GM19193 (cell line): ENCODE measurements around the gene ZNF326.

Experiments
- POLR2A ChIP-seq: IDR thresholded peaks from 4 replicates; pipeline ENCODE4 v1.6.1; 2011; ENCODE audit not compliant: insufficient read depth, insufficient read length; ENCODE audit errors: extremely low read depth

ZNF326 gene

DNA sequence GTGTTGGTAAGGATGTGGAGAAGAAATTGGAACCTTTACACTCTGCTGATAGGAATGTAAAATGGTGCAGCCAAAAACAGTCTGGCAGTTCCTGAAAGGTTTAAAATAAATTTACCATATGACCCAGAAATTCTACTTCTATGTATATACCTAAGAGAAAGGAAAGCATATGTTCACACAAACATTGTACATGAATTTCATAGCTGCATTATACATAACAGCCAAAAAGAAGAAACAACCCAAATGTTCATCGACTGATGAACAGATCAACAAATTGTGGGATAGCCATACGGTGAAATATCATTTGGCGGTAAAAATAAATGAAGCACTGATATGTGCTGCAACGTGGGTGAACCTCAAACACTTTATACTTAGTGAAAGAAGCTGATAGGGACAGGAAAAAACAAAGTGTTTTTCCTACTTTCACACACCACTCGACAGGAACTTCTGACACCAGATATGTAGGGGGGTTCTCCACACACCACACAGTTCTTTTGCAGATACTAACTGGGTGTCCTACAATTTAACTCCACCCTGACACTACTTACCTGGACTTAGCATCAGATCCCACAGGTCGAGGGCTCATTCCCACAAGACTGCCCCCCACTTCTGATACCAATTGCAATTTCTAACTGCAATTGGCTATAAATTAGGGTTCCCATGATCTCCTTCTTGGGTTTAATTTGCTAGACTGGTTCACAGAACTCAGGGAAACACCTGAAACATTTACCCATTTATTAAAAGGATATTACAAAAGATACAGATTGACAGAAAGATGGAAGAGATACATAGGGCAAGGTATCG, 35.9 kb upstream of the ZNF326 start:
- no peak for TF ChIP-seq POLR2A

DNA sequence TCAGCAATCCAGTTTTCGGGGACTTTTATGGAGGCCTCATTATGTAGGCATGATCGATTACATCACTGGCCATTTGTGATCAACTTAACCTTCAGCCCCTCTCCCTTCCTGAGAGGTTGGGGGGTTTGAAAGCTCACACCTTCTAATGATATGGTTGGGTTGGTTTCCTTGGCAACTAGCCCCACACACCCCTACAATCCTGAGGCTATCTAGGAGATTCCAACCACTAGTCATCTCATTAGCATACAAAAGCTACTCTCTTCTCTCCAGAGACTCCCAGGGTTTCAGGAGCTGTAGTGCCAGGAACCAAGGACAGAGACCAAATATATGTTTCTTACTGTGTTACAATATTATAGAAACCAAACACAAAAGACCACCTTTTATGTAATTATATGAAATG, 35.2 kb upstream of the ZNF326 start:
- TF ChIP-seq POLR2A = no peak

DNA sequence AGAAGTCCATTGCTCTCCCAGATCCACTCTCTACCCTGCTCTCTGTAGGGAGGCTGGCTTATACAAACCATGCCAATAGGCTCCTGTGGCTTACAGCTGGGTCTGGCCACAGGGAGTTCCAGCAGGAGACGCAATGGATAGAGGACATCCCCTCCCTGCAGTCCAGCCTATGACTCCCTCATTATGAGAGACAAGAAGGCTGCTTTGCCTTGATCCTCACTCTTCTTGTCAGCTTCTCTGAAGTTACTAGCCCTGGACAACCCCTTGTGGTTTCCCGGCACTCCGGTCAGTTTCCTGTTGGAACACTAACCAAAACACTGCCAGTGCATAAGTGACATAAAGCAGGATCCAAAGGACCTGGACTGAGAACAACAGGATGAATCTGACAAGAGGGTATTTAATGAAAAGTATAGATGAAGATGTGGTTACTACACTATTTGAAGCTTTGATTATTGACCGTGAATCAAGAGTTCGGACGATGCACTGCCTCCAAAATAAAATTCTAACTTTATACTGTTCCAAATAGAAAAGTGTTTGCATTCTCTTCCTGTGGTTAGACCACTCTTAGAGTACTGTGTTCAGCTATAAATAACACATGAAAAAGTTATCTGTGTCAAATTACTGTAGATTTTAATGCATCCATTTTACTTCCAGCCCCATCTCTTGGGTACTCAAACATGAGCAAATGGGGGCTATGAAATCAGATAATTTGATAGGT, 32.7 kb upstream of the ZNF326 start:
- no peak for TF ChIP-seq POLR2A

DNA sequence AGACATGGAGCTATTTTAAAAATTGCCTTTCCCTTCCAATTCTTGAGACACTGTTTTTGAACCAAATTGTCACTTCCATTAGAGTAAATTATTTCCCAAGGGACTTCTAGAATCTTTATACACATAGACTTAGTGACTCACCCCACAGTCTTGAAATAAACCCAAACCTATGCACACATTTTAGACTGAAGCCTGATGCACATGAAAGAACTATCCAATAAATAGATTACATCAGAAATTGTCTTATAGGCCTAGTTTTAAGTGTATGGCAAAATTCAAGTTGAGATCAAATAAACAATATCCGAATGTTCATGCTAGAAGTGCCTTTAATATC, 32.2 kb upstream of the ZNF326 start:
- TF ChIP-seq POLR2A = no peak

DNA sequence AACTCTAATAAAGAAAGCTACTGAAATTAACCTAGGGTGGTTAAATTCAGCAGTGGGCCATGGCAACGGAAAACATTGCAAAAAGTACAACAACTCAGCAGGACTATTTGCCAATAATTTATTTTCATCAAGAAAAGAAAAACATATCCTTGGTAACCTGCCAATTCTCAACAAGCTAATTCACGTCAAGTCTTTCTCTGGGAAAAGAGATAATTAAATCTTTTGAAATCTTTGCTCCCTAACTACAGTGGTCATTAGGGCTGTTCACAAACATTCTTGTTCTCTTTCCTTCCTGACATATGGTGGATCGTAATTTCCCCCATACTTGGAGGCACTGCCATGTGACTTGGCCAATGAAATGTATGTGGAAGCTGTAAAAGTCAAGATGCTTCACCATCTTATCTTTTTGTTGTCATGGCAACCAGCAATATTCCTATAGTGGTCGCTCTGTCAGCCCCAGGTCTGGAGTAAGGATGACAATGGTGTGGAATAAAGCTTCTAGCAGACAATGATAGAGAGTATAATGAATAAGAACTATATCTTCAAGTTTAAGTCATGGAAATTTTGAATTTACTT, 29.6 kb upstream of the ZNF326 start:
- TF ChIP-seq POLR2A = no peak

DNA sequence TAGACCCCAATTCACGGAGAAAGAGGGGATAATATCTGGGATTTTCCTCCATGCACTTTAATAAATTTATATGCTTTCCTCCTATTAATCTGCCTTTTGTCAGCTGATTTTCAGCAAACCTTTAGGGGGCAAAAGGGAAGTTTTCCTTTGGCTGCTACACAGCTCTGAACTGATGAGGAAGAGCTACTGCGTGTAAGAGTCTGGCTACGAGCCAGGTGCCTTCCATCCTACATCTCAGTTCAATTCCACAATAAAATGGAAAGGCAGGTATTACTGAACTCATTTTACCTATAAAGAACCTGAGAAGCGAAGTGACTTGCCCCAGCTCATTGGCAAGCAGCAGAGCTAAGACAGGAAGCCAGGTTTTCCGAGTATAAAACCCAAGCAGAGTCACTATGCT, 28.3 kb upstream of the ZNF326 start:
- TF ChIP-seq POLR2A = no peak

DNA sequence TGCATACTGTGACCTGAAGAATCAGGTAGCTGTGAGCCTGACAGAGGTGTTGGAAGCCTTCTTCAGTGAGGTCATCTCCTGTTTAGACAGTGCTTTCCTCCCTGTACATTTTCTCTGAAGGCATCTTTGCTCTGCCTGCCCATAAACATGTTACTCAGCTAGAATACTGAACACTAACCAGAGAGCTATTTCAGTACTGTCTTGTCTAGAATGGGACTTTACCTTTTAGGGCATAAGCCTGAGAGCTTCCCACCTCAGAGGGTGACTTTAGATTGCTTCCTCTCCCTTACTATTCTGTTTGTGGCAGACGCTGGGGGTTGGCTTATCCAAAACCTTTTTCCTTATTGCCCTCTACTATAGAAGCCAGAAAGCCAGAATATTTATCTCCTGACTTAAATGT, 23.3 kb upstream of the ZNF326 start:
- TF ChIP-seq POLR2A = no peak

DNA sequence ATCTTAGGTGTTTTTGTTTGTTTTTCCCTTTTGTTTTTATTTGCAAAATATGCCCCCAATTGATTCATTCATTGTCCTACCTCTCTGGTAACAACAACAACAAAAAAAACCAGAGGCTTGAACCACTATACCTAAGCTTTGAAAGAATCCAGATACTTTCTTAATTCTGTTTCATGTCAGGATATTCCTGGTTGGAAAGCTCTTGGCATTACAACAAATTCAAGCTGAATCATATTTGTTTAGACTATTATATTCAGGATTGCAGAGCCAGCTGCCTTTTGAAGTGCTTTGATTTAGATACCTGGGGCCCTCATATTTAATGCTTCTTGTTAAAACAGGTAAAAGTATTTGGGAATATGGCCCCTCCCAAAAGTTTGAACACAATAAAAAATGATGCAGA, 22.9 kb upstream of the ZNF326 start:
- TF ChIP-seq POLR2A = no peak

DNA sequence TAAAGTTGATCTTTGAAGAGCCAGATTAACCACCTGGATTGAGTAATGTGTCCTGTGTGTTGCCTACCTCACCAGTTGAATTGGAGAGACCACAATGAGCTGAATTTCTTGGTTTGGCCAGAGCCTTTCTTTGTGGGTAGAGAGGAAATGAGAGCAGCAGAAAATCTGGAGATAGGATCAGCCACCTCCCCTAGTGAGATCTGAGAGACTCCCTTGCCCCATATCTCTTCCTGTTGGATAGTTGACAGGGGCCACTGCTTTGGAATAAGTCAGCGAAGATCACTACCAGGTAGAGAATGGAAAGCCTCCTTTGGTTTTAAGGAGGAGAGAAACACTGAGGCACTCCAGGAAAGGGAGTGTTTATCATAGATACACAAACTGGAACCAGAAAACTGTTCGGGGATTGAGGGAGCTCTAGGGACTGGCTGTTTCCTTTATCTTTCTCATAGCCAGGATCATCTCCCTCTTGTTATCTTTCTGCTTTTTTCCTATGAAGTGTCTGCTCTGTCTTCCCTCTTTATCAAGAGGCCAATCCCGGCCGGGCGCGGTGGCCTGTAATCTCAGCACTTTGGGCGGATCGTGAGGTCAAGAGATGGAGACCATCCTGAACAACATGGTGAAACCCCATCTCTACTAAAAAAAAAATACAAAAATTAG, 21.3 kb upstream of the ZNF326 start:
- TF ChIP-seq POLR2A = no peak

DNA sequence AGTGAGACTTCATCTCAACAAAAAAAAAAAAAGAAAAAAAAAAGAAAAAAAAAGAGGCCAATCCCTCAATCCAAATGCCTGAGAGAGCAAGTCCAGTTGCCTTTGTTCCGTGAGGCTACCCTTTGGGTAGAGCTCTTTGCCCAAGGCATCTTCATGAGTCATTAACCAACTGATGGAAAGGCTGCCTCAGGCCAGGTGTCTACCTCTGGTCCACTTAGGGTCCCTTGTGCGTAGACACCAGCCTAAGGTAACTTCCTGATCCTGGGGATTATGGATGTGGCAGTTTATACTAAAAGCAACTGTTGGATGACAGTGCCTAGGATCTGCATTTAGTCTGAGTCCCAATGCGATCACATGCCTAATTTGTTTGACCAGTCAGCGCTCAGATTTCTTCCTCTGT, 20.7 kb upstream of the ZNF326 start:
- TF ChIP-seq POLR2A = no peak

DNA sequence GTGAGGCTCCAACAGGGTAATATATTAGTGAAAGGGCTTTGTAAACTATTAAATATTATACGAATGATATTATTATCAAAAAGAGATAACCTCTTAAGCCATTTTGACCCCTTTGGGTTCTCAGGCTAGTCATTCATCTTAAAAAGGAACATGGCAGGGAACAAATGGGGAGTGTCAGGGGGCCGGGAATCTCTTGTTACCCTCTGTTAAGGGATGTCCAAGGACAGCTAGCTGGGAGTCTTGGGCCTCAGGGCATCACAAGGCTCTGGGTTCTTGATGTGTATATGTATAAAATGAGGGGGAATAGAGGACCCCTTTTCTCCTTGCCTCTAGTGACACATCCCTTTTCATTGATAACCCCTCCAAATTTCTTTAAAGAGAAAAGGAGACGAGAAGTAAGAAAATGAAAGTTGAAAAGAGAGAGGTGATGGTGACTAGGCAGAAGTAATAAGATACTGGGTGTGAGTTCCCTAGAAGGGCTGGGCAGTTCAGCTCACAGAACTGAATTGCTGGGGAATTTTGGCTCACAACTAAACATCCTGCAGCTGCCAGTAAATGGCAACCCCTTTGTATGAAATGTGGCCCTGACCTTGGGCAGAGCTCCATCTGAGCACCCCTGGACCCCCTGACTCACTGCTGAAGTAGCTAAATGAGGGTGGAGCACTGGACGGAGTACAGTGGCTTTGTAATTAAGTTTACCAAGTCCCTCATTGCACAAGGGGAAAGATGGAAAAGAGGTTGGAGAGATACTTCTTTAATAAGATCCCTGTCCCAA, 20.0 kb upstream of the ZNF326 start:
- no peak for TF ChIP-seq POLR2A

DNA sequence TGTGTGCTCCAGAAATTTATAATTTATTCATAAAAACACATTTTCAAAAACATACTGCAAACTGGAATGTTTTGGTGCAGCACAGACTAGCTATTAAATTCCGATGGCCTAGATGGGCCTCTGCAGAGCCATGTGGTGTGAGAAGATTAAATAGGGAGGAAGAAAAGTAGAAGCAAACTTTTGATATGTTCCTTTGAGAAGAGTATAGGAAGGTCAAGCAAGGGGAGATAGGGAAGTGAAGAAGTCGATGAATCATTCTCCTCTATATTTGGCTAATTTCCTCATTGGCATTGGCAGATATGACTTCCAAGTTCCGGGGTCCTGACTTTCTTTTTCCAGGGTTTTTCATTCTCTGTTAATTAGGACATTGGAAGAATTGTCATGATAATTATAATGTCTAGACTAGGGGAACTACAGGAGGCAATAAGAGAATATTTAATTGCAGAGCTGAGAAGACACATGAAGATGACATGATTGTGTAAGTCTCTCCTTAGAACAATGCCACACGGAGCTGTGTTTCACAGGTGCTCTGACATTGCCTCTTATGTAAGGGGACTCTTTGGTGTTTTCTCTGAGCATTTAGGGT, 19.3 kb upstream of the ZNF326 start:
- TF ChIP-seq POLR2A = no peak

DNA sequence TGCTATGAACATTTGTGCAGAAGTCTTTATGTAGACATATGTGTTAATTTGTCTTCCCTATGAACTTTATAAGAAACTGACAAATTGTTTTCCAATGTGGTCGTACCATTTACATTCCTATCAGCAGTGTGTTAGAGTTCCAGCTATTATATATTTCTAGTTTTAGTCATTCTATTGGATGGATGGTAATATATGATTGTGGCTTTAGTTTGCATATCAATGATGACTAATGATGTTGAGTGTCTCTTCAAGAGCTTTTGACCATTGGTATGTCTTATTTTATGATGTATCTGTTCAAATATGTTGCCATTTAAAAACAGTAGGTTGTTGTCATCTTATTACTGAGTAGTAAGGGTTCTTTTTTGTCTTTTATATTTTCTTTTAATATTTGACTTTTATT, 16.2 kb upstream of the ZNF326 start:
- no peak for TF ChIP-seq POLR2A

DNA sequence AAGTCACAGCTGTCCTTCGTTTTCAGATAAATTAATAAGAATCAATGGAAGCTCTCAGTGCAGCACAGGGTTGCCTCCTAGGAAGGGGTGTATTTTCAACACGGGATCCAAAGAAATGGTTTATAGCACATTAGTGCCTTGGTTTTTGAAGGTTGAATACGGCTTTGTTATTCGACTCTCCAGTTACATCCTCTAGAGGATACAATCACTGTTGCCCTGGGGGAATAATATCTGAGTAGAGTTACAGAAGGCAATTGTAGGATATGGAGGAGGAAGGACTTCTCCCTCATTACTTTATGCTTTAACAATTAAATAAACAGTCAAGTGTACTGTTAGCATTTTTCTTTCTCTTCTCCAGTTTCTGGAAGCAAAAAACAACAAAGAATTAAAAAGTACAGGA, 14.3 kb upstream of the ZNF326 start:
- no peak for TF ChIP-seq POLR2A
